K562 (cell line): Measurements from ENCODE around the gene ARHGEF40.

ENCODE experiments used
- ARNT ChIP-seq, 2 experiments: fragments of 450-650 bp; IDR thresholded peaks; 2 replicates each; pipeline ENCODE4 v1.6.1; 2016; ENCODE audit warnings: mild to moderate bottlenecking in 1 of 2
- CCAR2 ChIP-seq: fragments of 200-400 bp; formaldehyde crosslinking; IDR thresholded peaks from 2 replicates; pipeline ENCODE4 v1.6.1; 2017; ENCODE audit warnings: mild to moderate bottlenecking, low read depth, low read length
- CEBPG ChIP-seq, 3 experiments: fragments of 200-800 bp in 1 of 3; sonication (Bioruptor generic) in 1 of 3; sonication (generic) in 1 of 3; formaldehyde crosslinking in 1 of 3; IDR thresholded peaks in 2 of 3; conservative IDR thresholded peaks in 1 of 3; 2 replicates each; pipeline versions ENCODE4 v1.6.1 to v1.8.0; 2016 to 2022; ENCODE audit warnings: missing compliant biosample characterization in 2 of 3, missing genetic modification characterization in 2 of 3, mild to moderate bottlenecking in 1 of 3, missing genetic modification reagents in 1 of 3
- CTCF ChIP-seq, 3 experiments: IDR thresholded peaks in 2 of 3; conservative IDR thresholded peaks in 1 of 3; 2 replicates each; pipeline ENCODE4 v1.5.1; 2011 to 2012; ENCODE audit warnings: low read length in 3 of 3, mild to moderate bottlenecking in 3 of 3, control low read depth in 2 of 3, improper control_type of control experiment in 1 of 3, inconsistent platforms in 1 of 3, low read depth in 1 of 3, mixed read lengths in 1 of 3, moderate library complexity in 1 of 3; ENCODE audit not compliant: insufficient read depth in 2 of 3
- EZH2 ChIP-seq: IDR thresholded peaks from 2 replicates; pipeline ENCODE4 v1.6.1; 2012; ENCODE audit warnings: low read depth, mild to moderate bottlenecking, inconsistent platforms, low read length, borderline replicate concordance
- KLF13 ChIP-seq: fragments of 450-650 bp; IDR thresholded peaks from 2 replicates; pipeline ENCODE4 v1.6.1; 2016; ENCODE audit warnings: missing genetic modification characterization, low read depth, mild to moderate bottlenecking, missing compliant biosample characterization, moderate library complexity, borderline replicate concordance
- POLR2A ChIP-seq: fragments of 450-650 bp; conservative IDR thresholded peaks from 2 replicates; pipeline ENCODE4 v1.6.1; 2016
- SMARCA4 ChIP-seq: fragments of 450-650 bp; IDR thresholded peaks from 2 replicates; pipeline ENCODE4 v1.6.1; 2016
- TAF1 ChIP-seq: IDR thresholded peaks from 2 replicates; pipeline ENCODE4 v1.6.1; 2011; ENCODE audit warnings: mild to moderate bottlenecking, low read length, moderate library complexity; ENCODE audit not compliant: insufficient read depth, control insufficient read depth, severe bottlenecking; ENCODE audit errors: extremely low read depth
- ZNF277 ChIP-seq: fragments of 250-450 bp; sonication (Bioruptor Pico); IDR thresholded peaks from 2 replicates; pipeline ENCODE4 v1.8.0; 2022; ENCODE audit warnings: inconsistent platforms, mild to moderate bottlenecking, moderate library complexity, borderline replicate concordance
- ZNF398 ChIP-seq: fragments of 250-450 bp; sonication (Bioruptor Pico); IDR thresholded peaks from 2 replicates; pipeline ENCODE4 v1.8.0; 2021; ENCODE audit warnings: moderate library complexity, mild to moderate bottlenecking, inconsistent platforms

GRCh38 chr14:21091821-21092272 lies 21.7 kb downstream of the ARHGEF40 start:
- TF ChIP-seq ZNF277 (CRISPR knock-in tag): no peak
- no peak for TF ChIP-seq KLF13 (tag)
- no peak for TF ChIP-seq TAF1
- TF ChIP-seq EZH2: no peak
- TF ChIP-seq CCAR2: no peak
- no peak for TF ChIP-seq POLR2A
- no peak for TF ChIP-seq CTCF (IDR thresholded peaks at IDR 0.05 in 2 of 3, conservative IDR thresholded peaks at IDR 0.05 in 1 of 3; ENCODE audit: insufficient read depth in 2 of 3, low read depth in 1 of 3, low read length in 3 of 3)
- TF ChIP-seq ARNT (IDR thresholded peaks at IDR 0.05): no peak
- no peak for TF ChIP-seq ZNF398 (CRISPR knock-in tag)
- TF ChIP-seq SMARCA4: no peak
- no peak for TF ChIP-seq CEBPG (CRISPR knock-in tag; IDR thresholded peaks at IDR 0.05)
- no peak for TF ChIP-seq CEBPG (tag; conservative IDR thresholded peaks at IDR 0.05 in 1 of 2, IDR thresholded peaks at IDR 0.05 in 1 of 2)
